Astrocyte of the spinal cord (primary cell): ENCODE data around the gene TMEM151B.
A peak's percentile ranks its signal among the peaks of the same experiment; 100 is the strongest.
"Not testable (repeated sequence)": the region's sequence is repeated elsewhere in the genome, so short reads cannot be mapped to it uniquely, and the experiment has no call there.

Source experiments
- DNase-seq: peaks from one replicate; pipeline ENCODE4 v3.0.0; 2011; ENCODE audit warnings: low read depth, low spot score
- H3K4me3 ChIP-seq: 2 replicates; pipeline ENCODE4 v1.5.1; 2011; ENCODE audit warnings: low read depth, mild to moderate bottlenecking, low read length, moderate library complexity
- in situ Hi-C: cut with HindIII; loops from 2 replicates; pipeline ENCODE4 v1.10.0; 2017; ENCODE audit warnings: low sequenced_read_pairs
- TF ChIP-seq, protein P1 (sequence below): IDR thresholded peaks from 2 replicates; pipeline ENCODE4 v1.5.1; 2012; ENCODE audit warnings: low read depth, mild to moderate bottlenecking, low read length, inconsistent platforms

The TMEM151B gene

DNA sequence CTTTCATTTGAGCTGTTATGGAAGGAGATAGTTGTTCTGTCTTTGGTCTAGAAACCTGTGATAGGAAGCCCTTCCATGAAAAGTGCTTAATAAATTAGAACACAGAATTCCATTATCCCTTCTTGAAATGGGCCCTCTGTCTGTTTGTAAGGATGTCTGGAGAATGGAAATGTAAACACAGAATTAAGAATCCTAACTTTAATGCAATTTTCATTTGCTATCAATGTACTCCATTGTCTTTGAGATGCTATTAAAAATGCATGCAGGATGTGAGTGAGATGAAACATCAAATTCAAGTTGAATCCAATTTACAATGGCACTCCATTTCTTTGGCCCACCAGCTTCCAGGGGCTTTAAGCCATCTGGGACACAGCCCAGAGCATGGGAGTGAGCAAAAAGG is 56.8 kb downstream of the TMEM151B start:
- H3K4me3 ChIP-seq: no peak overlapping the region
- in situ Hi-C loops: no loop called here
- DNase-seq: no peak
- TF ChIP-seq, protein P1, sequence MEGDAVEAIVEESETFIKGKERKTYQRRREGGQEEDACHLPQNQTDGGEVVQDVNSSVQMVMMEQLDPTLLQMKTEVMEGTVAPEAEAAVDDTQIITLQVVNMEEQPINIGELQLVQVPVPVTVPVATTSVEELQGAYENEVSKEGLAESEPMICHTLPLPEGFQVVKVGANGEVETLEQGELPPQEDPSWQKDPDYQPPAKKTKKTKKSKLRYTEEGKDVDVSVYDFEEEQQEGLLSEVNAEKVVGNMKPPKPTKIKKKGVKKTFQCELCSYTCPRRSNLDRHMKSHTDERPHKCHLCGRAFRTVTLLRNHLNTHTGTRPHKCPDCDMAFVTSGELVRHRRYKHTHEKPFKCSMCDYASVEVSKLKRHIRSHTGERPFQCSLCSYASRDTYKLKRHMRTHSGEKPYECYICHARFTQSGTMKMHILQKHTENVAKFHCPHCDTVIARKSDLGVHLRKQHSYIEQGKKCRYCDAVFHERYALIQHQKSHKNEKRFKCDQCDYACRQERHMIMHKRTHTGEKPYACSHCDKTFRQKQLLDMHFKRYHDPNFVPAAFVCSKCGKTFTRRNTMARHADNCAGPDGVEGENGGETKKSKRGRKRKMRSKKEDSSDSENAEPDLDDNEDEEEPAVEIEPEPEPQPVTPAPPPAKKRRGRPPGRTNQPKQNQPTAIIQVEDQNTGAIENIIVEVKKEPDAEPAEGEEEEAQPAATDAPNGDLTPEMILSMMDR: no peak

DNA sequence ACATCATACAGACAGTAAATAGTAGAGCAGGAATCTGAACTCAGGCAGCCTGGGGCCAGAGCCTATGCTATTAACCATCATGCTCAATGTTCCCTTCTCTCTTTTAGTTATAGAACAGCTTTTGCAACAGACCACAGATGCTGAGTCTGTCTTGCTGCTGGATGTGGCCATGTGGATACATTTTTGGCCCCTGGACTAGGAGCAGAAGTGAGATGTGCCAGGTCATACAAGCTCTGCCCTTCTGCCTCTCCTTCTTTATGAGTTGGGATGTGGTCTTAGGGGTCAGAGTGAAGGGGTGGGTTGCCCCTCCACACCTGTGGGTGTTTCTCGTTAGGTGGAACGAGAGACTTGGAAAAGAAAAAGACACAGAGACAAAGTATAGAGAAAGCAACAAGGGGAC is 57.5 kb downstream of the TMEM151B start:
- in situ Hi-C loops: no loop called here

GRCh38 chr6:44328203-44328602 is 58.0 kb downstream of the TMEM151B start:
- H3K4me3 ChIP-seq, in situ Hi-C loops: not testable (repeated sequence)

More for the DNA sequence above, 57.5 kb downstream of the TMEM151B start:
- TF ChIP-seq, protein P1: no peak
- no peak overlapping the region for H3K4me3 ChIP-seq
- DNase-seq: no peak

GRCh38 chr6:44329858-44330257 is 59.6 kb downstream of the TMEM151B start:
- no peak overlapping the region for H3K4me3 ChIP-seq
- TF ChIP-seq, protein P1: no peak
- no peak for DNase-seq
- in situ Hi-C loops: no loop called here

More at GRCh38 chr6:44328203-44328602, 58.0 kb downstream of the TMEM151B start:
- DNase-seq: not testable (repeated sequence)

DNA sequence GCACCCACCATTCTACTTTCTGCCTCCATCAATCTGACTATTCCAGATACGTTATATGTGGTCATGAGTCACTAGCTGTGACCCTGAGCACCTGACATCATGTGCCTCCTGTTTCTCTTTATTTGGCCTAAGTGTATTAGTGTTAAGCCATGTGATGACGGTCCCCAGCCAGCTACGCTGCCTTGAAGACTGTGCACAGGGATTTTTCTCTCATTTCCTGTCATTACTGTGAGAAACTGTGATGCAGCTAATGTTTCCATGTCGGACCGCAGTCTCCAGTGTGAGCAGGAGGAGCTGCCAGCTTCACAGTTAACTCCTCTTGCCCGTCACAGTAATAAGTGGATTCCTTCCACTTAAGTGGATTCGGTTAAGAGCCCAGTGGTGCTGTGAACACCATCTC is 62.3 kb downstream of the TMEM151B start:
- TF ChIP-seq, protein P1: no peak
- peak; percentile 2 for DNase-seq
- H3K4me3 ChIP-seq: no peak overlapping the region
- in situ Hi-C loops: no loop called here

GRCh38 chr6:44333273-44333919 is 63.1 kb downstream of the TMEM151B start:
- in situ Hi-C loops: no loop called here
- TF ChIP-seq, protein P1: no peak
- H3K4me3 ChIP-seq: no peak overlapping the region
- DNase-seq: no peak

DNA sequence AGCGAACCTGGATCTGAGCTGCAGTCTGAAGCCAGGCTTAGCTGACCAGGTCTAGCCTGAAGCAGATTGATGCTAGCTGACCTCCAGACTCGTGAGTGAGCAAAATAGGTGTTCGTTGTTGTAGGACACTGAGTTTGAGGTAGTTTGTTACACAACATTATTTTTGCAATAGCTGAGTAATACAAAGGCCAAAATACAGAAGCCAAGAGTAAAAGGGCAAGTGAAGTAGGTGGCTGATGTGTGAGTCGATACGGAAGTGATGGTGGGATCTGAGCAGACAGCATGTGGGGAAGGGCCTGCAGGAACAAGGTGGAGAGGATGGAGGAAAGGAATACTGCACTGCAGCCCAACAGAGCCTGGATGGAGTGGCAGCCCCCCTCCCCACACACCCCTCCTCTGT is 63.7 kb downstream of the TMEM151B start:
- DNase-seq: no peak
- TF ChIP-seq, protein P1: no peak
- no peak overlapping the region for H3K4me3 ChIP-seq
- in situ Hi-C loops: no loop called here
